Lower lobe of right lung (tissue), 2 donors: Measurements from ENCODE around the gene RAB11FIP4. TPM values are rescaled to one million over a fixed set of nuclear protein-coding genes. Genes with fewer than 3 reads are reported as not detected.

ENCODE experiments used
- ATAC-seq, 2 donors: fragments of 200-7000 bp; cut with Tn5 transposase; one replicate each; pipeline ENCODE4 v1.9.1; 2020 to 2022; ENCODE audit warnings: mild to moderate bottlenecking in 2 of 2, moderate library complexity in 2 of 2
- DNase-seq: peaks from one replicate; pipeline ENCODE4 v3.0.0-alpha.2; 2020
- H3K27ac ChIP-seq: fragments of 200-600 bp; one replicate; pipeline ENCODE4 v1.8.0; 2022
- H3K27me3 ChIP-seq: fragments of 200-600 bp; one replicate; pipeline ENCODE4 v1.8.0; 2022; ENCODE audit warnings: low read depth
- H3K36me3 ChIP-seq: fragments of 200-600 bp; one replicate; pipeline ENCODE4 v1.8.0; 2022; ENCODE audit warnings: mild to moderate bottlenecking
- H3K4me1 ChIP-seq: fragments of 200-600 bp; one replicate; pipeline ENCODE4 v1.8.0; 2022
- H3K4me3 ChIP-seq: fragments of 200-600 bp; one replicate; pipeline ENCODE4 v1.8.0; 2022; ENCODE audit warnings: mild to moderate bottlenecking
- H3K9me3 ChIP-seq: fragments of 200-600 bp; one replicate; pipeline ENCODE4 v1.8.0; 2022
- CTCF ChIP-seq: fragments of 200-600 bp; IDR thresholded peaks from one replicate; pipeline ENCODE4 v1.8.0; 2022; ENCODE audit warnings: antibody characterized with exemption, mild to moderate bottlenecking
- intact Hi-C: fragments of 100-400 bp; cut with DNase I; formaldehyde crosslinking; loops from one replicate; pipeline ENCODE4 v1.11.0; 2022
- total RNA-seq: library from RNA; stranded (reverse); fragmentation: NEBNext Ultra II Directional; extraction: Animal tissue kit (Norgen Biotek cat#: 25700); gene quantifications from one replicate; pipeline ENCODE4 v1.2.1, GENCODE V29; 2021
- donor health status: DM: no; HTN: yes; CAD: no; lungs with severe emphysema.

The RAB11FIP4 gene
- total RNA-seq, 1 donor from 2014 or later = 15.7 TPM

- no peaks in the 10 kb centered on the region for H3K9me3 ChIP-seq
- no peaks in the 10 kb centered on the region for H3K27me3 ChIP-seq
- H3K4me3 ChIP-seq = no peak overlapping the region
- no peak for TF ChIP-seq CTCF
- H3K27ac ChIP-seq = no peak overlapping the region
- DNase-seq (no peak), ATAC-seq (no peak)
- no peaks in the 10 kb centered on the region for H3K36me3 ChIP-seq
- no peaks in the 10 kb centered on the region for H3K4me1 ChIP-seq
- intact Hi-C loops = no loop called here
These were observed 67.4 kb downstream of the RAB11FIP4 start for GRCh38 chr17:31458829-31459228.

- intact Hi-C loops = no loop called here
These were observed 68.2 kb downstream of the RAB11FIP4 start for GRCh38 chr17:31459716-31460115.

GRCh38 chr17:31460226-31460721 is 68.8 kb downstream of the RAB11FIP4 start:
- TF ChIP-seq CTCF = no peak
- intact Hi-C loops = no loop called here
- H3K36me3 ChIP-seq = no peaks in the 10 kb centered on the region

More at GRCh38 chr17:31459716-31460115, 68.2 kb downstream of the RAB11FIP4 start:
- Histone ChIP-seq H3K36me3 (no peaks in the 10 kb centered on the region), H3K27ac (no peak overlapping the region), H3K4me3 (no peak overlapping the region), H3K4me1 (no peaks in the 10 kb centered on the region), H3K27me3 (no peaks in the 10 kb centered on the region), H3K9me3 (no peaks in the 10 kb centered on the region)
- no peak for DNase-seq
- ATAC-seq = no peak
- TF ChIP-seq CTCF = no peak

DNA sequence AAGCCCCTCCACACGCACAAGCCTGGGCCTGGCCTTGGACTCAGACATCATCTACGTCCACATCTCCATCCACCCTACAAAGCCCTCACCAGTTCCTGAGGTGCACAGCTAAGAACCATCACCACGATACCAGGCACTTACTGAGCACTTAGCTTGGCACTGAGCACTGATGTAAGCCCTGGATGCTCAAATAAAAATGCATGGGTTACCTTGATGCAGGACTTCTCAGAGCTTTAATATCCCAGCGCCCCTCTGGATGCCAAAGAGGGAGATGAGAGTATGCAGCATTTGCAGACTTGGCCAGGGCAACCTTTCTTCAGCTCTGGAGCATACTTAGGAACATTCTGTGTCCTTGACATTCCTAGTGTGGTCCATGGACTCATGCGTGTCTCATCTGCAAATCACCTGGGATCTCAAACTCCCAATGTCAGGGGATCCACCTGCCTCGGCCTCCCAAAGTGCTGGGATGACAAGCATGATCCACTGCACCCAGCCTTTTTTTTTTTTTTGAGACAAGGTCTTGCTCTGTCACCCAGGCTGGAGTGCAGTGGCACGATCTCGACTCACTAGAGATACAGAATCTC is 69.8 kb downstream of the RAB11FIP4 start:
- TF ChIP-seq CTCF = no peak
- ATAC-seq (no peak), DNase-seq (no peak)
- intact Hi-C loops = no loop called here
- no peaks in the 10 kb centered on the region for H3K4me1 ChIP-seq
- H3K27me3 ChIP-seq = no peaks in the 10 kb centered on the region
- H3K9me3 ChIP-seq = no peaks in the 10 kb centered on the region
- no peak overlapping the region for H3K27ac ChIP-seq
- no peak overlapping the region for H3K4me3 ChIP-seq
- H3K36me3 ChIP-seq = no peaks in the 10 kb centered on the region

More at GRCh38 chr17:31460226-31460721, 68.8 kb downstream of the RAB11FIP4 start:
- Histone ChIP-seq H3K9me3 (no peaks in the 10 kb centered on the region), H3K4me3 (no peak overlapping the region), H3K4me1 (no peaks in the 10 kb centered on the region), H3K27me3 (no peaks in the 10 kb centered on the region), H3K27ac (no peak overlapping the region)
- no peak for DNase-seq
- no peak for ATAC-seq

DNA sequence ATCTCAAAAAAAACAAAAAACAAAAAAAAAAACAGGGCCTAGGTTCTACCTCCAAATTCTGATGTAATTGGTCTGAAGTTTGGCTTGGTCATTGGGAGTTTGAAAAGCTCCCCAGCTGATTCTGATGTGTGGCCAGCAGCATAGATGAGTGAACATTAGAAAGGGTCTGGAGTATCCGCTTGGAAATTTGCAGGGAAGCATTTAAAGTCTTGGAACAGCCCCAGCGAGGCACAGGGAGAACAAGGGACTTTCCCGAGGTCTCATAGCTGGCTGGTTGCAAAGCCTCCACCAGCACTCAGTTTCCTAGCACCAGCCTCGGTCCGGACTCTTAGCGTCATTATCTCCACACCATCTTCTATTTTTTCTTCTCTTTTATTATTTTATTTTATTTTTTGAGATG is 70.8 kb downstream of the RAB11FIP4 start:
- Histone ChIP-seq H3K4me3 (no peak overlapping the region), H3K36me3 (no peaks in the 10 kb centered on the region), H3K9me3 (no peaks in the 10 kb centered on the region), H3K4me1 (no peaks in the 10 kb centered on the region), H3K27ac (no peak overlapping the region), H3K27me3 (no peaks in the 10 kb centered on the region)
- ATAC-seq = no peak
- no peak for DNase-seq
- intact Hi-C loops = no loop called here
- no peak for TF ChIP-seq CTCF
